ENCODE results near the gene F2R. TPM values are rescaled to one million over a fixed set of nuclear protein-coding genes. Genes with fewer than 3 reads are reported as not detected.

The F2R gene
- total RNA-seq, 4 donors from 2014 or later = 0.38 to 13.0 (median 4.9) TPM

DNA sequence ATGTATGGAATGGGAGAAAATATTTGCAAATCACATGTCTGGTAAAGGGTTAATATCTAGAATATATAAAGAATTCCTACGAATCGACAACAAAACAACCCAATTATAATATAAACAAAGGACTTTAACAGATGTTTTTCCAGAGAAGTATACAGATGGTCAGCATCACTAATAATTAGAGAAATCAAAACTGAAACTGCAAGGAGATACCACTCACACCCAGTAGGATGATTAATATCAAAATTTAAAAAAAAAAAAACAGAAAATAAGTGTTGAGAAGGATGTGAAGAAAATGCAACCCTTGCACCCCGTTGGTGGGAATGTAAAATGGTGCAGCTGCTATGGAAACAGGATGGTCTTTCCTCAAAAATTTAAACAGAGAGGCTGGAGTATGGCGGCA is 34.6 kb upstream of the F2R start:
- WGBS, 2 donors = 44 to 58% methylated on average over 4 of the region's 4 CpGs
- no peaks in the 10 kb centered on the region for H3K4me1 ChIP-seq

DNA sequence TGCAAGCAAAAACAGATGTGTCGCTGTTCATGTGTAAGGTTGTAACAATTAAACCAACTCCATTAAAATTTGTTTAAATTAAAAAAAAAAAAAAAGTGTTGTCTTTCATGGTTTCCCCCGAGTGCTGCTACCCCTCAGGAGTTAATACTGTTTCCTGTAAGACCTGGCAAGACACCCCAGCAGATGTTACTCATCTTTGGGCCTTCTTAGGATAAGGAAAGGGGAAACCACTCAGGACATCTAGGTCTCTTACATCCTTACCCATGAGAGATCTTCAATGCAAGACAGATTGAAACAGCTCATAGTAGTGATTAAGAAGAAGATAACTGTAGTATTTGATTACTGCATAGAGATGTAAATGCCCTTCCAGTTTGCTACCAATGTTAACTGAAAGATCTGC is 33.5 kb upstream of the F2R start:
- intact Hi-C loops (cut with DNase I) = no loop called here
- WGBS, 2 donors = 64 to 68% methylated on average over 2 of the region's 2 CpGs
- no peak for TF ChIP-seq POLR2A (IDR thresholded peaks at IDR 0.05)
- TF ChIP-seq, protein P1, sequence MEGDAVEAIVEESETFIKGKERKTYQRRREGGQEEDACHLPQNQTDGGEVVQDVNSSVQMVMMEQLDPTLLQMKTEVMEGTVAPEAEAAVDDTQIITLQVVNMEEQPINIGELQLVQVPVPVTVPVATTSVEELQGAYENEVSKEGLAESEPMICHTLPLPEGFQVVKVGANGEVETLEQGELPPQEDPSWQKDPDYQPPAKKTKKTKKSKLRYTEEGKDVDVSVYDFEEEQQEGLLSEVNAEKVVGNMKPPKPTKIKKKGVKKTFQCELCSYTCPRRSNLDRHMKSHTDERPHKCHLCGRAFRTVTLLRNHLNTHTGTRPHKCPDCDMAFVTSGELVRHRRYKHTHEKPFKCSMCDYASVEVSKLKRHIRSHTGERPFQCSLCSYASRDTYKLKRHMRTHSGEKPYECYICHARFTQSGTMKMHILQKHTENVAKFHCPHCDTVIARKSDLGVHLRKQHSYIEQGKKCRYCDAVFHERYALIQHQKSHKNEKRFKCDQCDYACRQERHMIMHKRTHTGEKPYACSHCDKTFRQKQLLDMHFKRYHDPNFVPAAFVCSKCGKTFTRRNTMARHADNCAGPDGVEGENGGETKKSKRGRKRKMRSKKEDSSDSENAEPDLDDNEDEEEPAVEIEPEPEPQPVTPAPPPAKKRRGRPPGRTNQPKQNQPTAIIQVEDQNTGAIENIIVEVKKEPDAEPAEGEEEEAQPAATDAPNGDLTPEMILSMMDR (IDR thresholded peaks at IDR 0.05) = no peak
- Histone ChIP-seq H3K4me3 (no peak overlapping the region), H3K36me3 (no peaks in the 10 kb centered on the region), H3K4me1 (no peaks in the 10 kb centered on the region), H3K27me3 (no peaks in the 10 kb centered on the region), H3K9me3 (no peaks in the 10 kb centered on the region), H3K27ac (no peak overlapping the region)
- no peak for DNase-seq

More for the DNA sequence above, 34.6 kb upstream of the F2R start:
- Histone ChIP-seq H3K9me3 (no peaks in the 10 kb centered on the region), H3K27me3 (no peaks in the 10 kb centered on the region), H3K36me3 (no peaks in the 10 kb centered on the region), H3K4me3 (no peak overlapping the region), H3K27ac (no peak overlapping the region)
- intact Hi-C loops (cut with DNase I) = no loop called here
- DNase-seq = no peak
- no peak for TF ChIP-seq POLR2A (IDR thresholded peaks at IDR 0.05)
- TF ChIP-seq, protein P1 (IDR thresholded peaks at IDR 0.05) = no peak

DNA sequence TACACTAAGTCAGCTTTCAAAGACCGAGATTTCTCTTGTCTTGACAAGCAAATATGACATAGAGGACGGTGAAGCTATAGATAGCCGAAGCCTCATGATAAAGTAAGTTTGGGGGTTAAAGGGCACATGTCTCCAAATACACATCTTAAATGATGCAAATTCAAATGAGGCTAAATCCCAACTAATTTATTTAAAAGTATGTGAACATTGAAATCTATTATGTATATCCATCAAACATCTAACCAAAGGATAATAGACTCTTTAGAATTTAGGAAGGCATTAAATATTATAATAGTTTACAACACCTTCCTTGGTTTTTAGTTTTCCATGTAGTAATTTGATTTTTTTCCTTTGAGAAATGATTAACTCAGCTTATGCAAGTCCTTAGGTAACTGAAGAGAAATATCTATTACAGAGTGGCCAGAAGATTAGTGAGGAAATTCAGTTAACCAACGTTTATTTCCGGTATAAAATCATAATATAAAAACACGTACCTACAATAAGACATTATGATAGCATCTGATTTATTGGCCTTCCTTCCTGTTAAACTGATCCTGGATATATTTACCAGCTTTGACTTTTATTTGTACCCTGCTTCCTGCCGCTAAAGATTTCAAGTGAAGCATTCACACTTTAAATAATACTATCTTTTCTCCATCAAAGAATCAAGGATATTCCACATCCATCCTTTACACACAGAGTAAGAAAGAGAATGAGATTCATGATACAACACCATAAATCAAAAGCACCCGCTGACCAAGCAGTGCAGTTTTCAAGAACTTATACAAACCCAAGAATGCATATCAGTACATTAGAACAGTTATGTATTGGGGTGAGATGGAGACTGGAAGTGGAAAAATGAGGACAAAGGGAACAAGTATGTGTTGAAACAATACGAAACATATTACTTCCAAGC is 31.9 kb upstream of the F2R start:
- WGBS, 2 donors = 52 to 56% methylated on average over 9 of the region's 9 CpGs
- TF ChIP-seq, protein P1 (IDR thresholded peaks at IDR 0.05) = no peak
- no peak for TF ChIP-seq POLR2A (IDR thresholded peaks at IDR 0.05)
- intact Hi-C loops (cut with DNase I) = no loop called here
- DNase-seq = no peak
- no peaks in the 10 kb centered on the region for H3K4me1 ChIP-seq
- H3K4me3 ChIP-seq = no peak overlapping the region
- H3K36me3 ChIP-seq = no peaks in the 10 kb centered on the region
- no peak overlapping the region for H3K27ac ChIP-seq
- no peaks in the 10 kb centered on the region for H3K9me3 ChIP-seq
- H3K27me3 ChIP-seq = no peaks in the 10 kb centered on the region

DNA sequence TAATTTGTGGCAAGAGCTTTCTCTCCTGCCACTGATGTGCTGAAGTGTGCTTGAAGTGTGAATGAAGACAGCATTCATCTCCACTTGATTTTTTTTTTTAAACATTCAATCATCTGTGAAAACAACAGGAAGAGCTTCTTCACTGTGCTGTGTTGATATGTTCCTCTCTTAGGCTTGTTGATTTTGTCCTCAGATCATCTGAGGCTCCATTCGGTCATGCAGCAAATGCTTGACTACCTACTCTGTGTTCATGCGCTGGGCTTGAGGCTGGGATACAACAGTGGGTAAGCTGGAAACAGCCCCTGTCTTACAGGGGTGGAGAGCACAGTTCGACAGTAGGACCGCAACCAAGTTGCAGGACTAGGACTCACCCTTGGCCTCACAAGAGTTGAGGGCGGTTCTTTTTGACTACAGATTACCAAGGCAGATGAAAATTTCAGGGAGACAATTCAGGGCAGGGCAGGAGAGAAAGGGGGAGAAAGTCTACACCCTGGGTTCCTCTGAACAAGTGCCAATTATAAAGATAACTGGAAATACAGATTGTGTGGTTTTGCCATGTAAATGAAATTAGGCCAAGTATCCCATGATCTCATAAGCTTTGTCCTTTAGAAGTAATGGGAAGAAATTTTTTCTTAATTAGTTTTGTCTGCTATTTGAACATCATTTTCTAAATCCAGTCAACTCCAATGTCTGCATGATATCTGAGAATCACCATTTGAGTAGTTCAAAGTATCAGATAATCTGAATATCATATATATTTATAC is 31.0 kb upstream of the F2R start:
- Histone ChIP-seq H3K36me3 (no peaks in the 10 kb centered on the region), H3K9me3 (no peaks in the 10 kb centered on the region), H3K4me3 (no peak overlapping the region), H3K27me3 (no peaks in the 10 kb centered on the region), H3K4me1 (no peaks in the 10 kb centered on the region), H3K27ac (no peak overlapping the region)
- intact Hi-C loops (cut with DNase I) = no loop called here
- 53 to 78% methylated on average over 4 to 5 of the region's 5 CpGs for WGBS, 2 donors
- no peak for DNase-seq
- TF ChIP-seq POLR2A (IDR thresholded peaks at IDR 0.05) = no peak
- TF ChIP-seq, protein P1 (IDR thresholded peaks at IDR 0.05) = no peak

DNA sequence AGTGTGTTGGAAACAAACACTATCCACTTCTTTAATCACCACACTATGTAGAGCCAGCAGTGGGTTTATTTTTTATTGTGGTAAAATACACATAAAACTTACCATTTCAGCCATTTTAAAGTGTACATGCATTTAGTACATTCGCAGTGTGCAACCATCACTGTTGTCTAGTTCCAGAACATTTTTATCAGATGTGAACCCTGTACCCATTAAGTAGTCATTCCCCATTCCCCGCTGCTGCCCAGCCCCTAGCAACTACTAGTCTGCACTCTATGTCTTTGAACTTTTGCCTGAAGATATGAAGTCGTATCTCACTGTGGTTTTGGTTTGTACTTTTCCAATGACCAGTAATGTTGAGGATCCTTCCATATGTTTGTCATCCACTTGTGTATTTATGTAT is 30.2 kb upstream of the F2R start:
- no peak overlapping the region for H3K27ac ChIP-seq
- no peak for DNase-seq
- no peak overlapping the region for H3K4me3 ChIP-seq
- H3K9me3 ChIP-seq = no peaks in the 10 kb centered on the region
- H3K4me1 ChIP-seq = no peaks in the 10 kb centered on the region
- no peaks in the 10 kb centered on the region for H3K27me3 ChIP-seq
- intact Hi-C loops (cut with DNase I) = no loop called here
- H3K36me3 ChIP-seq = no peaks in the 10 kb centered on the region
- WGBS, 2 donors = 82 to 86% methylated on average over 3 of the region's 3 CpGs
- TF ChIP-seq, protein P1 (IDR thresholded peaks at IDR 0.05) = no peak
- TF ChIP-seq POLR2A (IDR thresholded peaks at IDR 0.05) = no peak

Data from esophagus squamous epithelium (tissue), 5 donors.